ENCODE measurements around the gene CDH4.

DNA sequence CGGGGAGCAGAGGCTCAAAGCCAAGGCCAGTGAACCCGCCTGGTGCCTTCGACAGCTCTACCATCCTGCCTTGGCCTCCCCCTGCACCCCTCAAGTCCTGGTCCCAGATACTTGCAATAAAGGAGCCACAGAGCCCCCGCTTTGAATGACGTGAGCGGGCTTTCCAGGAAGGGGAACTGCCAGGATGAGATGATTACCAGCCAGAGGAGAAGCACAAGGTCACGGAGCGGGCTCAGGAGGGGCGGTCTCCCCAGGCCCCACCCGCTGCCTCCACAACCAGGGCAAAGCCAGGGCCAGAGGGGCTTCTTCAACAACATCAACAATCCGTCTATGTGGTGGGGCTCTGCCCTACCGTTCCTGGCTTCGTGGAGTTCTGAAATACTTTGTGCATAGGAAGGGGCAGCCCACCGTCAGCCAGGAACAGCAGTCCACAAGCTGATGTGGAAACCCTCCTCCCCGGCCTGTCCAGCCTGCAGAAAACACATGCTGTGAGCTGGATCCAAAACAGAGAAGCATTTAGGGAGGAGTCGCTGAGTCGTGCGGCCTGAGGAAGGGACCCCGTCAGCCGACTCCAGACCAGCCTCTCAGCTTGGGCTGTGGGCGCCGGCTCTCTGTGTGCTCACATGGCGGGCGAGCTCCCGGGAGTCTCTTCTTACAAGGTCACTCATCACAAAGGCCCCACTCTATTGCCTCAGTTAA lies 392.5 kb downstream of the CDH4 start:
- TF ChIP-seq, protein P1, sequence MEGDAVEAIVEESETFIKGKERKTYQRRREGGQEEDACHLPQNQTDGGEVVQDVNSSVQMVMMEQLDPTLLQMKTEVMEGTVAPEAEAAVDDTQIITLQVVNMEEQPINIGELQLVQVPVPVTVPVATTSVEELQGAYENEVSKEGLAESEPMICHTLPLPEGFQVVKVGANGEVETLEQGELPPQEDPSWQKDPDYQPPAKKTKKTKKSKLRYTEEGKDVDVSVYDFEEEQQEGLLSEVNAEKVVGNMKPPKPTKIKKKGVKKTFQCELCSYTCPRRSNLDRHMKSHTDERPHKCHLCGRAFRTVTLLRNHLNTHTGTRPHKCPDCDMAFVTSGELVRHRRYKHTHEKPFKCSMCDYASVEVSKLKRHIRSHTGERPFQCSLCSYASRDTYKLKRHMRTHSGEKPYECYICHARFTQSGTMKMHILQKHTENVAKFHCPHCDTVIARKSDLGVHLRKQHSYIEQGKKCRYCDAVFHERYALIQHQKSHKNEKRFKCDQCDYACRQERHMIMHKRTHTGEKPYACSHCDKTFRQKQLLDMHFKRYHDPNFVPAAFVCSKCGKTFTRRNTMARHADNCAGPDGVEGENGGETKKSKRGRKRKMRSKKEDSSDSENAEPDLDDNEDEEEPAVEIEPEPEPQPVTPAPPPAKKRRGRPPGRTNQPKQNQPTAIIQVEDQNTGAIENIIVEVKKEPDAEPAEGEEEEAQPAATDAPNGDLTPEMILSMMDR (conservative IDR thresholded peaks at IDR 0.05), result no peak
- TF ChIP-seq ZFX (IDR thresholded peaks at IDR 0.05), result no peak

All from C4-2B (cell line).